Measurements from ENCODE around the gene ZMYM5.
"Not testable (repeated sequence)": the region's sequence is repeated elsewhere in the genome, so short reads cannot be mapped to it uniquely, and the experiment has no call there.

The ZMYM5 gene

GRCh38 chr13:19805765-19806164, 57.7 kb downstream of the ZMYM5 start:
- no peak for DNase-seq (ENCODE audit: extremely low read depth, low read depth)
- no peak overlapping the region for H3K4me3 ChIP-seq (replicated peaks; ENCODE audit: low read depth, low read length)
- no peak for TF ChIP-seq CTCF (IDR thresholded peaks at IDR 0.05; ENCODE audit: low read depth, low read length, missing control alignments)

DNA sequence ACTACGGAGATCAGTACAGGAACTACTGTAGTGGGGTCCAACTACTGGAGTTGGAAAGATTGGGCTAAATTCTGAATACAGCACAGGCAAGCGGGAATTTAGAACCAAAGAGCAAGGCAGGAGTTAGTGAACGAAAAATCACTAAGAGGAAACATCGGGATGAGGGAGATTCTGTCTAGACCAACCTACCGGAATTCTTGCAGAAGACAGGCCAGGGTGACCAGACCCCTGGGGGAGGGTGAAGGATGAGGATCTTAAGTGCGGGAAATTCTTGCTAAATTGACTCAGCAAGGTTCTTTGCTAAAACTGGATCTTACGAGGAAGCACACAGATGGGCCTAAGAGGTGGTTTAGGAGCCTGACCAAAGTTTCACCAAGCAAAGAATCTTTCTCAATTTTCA, 67.5 kb downstream of the ZMYM5 start:
- TF ChIP-seq CTCF (IDR thresholded peaks at IDR 0.05; ENCODE audit: low read depth, low read length, missing control alignments) = no peak

DNA sequence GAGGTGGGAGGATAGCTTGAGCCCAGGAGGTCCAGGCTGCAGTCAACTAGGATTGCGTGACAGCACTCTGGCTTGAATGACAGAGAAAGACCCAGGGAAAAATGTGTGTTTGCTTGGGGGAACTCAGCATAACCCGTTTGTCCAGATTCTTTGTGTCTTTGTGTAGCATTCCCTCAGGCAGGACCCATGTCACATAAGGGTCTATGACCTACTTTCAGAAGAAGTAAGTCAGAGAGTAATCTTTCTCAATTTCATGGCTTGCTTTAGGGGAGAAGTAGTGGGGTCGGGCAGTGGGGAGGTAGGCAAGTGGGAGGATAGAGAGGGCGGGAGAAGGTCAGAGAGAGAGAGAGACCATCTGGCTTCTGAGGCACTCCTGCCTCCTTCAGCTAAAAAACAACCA, 68.8 kb downstream of the ZMYM5 start:
- DNase-seq (ENCODE audit: extremely low read depth, low read depth) = no peak
- TF ChIP-seq CTCF (IDR thresholded peaks at IDR 0.05; ENCODE audit: low read depth, low read length, missing control alignments) = no peak
- no peak overlapping the region for H3K4me3 ChIP-seq (replicated peaks; ENCODE audit: low read depth, low read length)

More for the DNA sequence above, 67.5 kb downstream of the ZMYM5 start:
- H3K4me3 ChIP-seq (replicated peaks; ENCODE audit: low read depth, low read length) = no peak overlapping the region
- no peak for DNase-seq (ENCODE audit: extremely low read depth, low read depth)

DNA sequence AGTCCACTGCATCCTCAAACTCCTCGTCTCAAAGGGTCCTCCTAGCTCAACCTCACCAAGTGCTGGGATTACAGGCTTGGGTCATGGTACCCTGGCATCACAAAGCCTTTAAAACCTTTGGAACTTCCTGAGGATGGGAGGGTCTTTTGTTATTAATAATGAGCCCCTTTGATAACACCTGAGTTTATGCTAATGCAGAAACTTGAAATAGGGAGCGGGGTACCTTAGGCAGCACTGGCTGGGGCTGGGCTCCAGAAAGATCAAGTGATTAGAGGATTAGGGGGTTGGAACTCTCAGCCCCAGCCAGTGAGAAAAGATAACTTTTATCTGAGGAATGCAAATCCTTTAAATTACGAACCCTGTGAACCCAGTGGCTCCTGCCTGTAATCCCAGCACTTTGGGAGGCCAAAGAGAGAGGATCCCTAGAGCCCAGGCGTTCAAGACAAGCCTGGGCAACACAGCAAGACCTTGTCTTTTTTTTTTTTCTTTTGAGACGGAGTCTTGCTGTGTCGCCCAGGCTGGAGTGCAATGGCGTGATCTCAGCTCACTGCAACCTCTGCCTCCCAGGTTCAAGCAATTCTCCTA, 71.4 kb downstream of the ZMYM5 start:
- TF ChIP-seq CTCF (IDR thresholded peaks at IDR 0.05; ENCODE audit: low read depth, low read length, missing control alignments) = no peak
- no peak for DNase-seq (ENCODE audit: extremely low read depth, low read depth)
- no peak overlapping the region for H3K4me3 ChIP-seq (replicated peaks; ENCODE audit: low read depth, low read length)

- peak; percentile 77 for DNase-seq (ENCODE audit: extremely low read depth, low read depth)
- peak within 1 kb of the TSS; percentile 96 for H3K4me3 ChIP-seq (replicated peaks; ENCODE audit: low read depth, low read length)
These were observed 80.4 kb downstream of the ZMYM5 start, which contains the start of gene PSPC1 for GRCh38 chr13:19782727-19783682. Gene PSPC1, minus strand, starts transcription at chr13:19782945. Its CDS starts 188 bp downstream, at chr13:19782757.

- H3K4me3 ChIP-seq (replicated peaks; ENCODE audit: low read depth, low read length) = peak overlapping the region; percentile 96
- no peak for DNase-seq (ENCODE audit: extremely low read depth, low read depth)
- no peak for TF ChIP-seq CTCF (IDR thresholded peaks at IDR 0.05; ENCODE audit: low read depth, low read length, missing control alignments)
These were observed 81.3 kb downstream of the ZMYM5 start for GRCh38 chr13:19782049-19782726.

GRCh38 chr13:19781526-19781925, 81.9 kb downstream of the ZMYM5 start:
- peak overlapping the region; percentile 96 for H3K4me3 ChIP-seq (replicated peaks; ENCODE audit: low read depth, low read length)
- no peak for DNase-seq (ENCODE audit: extremely low read depth, low read depth)
- no peak for TF ChIP-seq CTCF (IDR thresholded peaks at IDR 0.05; ENCODE audit: low read depth, low read length, missing control alignments)

GRCh38 chr13:19780753-19781418, 82.6 kb downstream of the ZMYM5 start:
- peak overlapping the region; percentile 96 for H3K4me3 ChIP-seq (replicated peaks; ENCODE audit: low read depth, low read length)
- DNase-seq (ENCODE audit: extremely low read depth, low read depth) = not testable (repeated sequence)
